B cell (primary cell): Measurements from ENCODE around the gene CD177.

Experiments
- CTCF ChIP-seq: fragments of 200-600 bp; IDR thresholded peaks from one replicate; pipeline ENCODE4 v1.8.0; 2022; ENCODE audit warnings: antibody characterized with exemption, mild to moderate bottlenecking
- EZH2 ChIP-seq: IDR thresholded peaks from 2 replicates; pipeline ENCODE4 v1.6.1; 2012; ENCODE audit warnings: borderline replicate concordance, low read depth, mild to moderate bottlenecking, moderate library complexity, low read length; ENCODE audit not compliant: insufficient read depth, poor library complexity, severe bottlenecking

DNA sequence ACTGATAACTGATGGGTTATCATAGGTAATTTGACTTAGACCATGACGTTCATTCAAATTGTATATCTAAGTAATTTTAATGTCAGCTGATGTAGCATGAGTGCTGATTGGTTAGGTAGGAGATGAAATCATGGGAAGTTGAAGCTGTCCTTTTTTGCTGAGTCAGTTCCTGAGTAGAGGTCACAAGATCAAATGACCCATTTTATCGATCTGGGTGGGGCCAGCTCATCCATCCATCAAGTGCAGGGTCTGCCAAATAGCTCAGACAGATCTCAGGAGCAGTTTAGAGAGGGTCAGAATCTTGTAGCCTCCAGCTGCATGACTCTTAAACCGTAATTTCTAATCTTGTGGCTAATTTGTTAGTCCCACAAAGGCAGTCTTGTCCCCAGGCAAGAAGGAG, 35.3 kb upstream of the CD177 start:
- TF ChIP-seq CTCF (no peak), EZH2 (no peak)
